ACHN (cell line): ENCODE results near the gene LFNG.
A peak's percentile ranks its signal among the peaks of the same experiment; 100 is the strongest.

Experiments
- DNase-seq: peaks from one replicate; pipeline ENCODE4 v3.0.0-alpha.2; 2015
- in situ Hi-C: cut with HindIII; loops from 2 replicates; pipeline ENCODE4 v1.10.0; 2017; ENCODE audit warnings: low sequenced_read_pairs, low pct_ligation_motif_present, low pct_unique_long_range_greater_than_20kb

The LFNG gene, protein sequence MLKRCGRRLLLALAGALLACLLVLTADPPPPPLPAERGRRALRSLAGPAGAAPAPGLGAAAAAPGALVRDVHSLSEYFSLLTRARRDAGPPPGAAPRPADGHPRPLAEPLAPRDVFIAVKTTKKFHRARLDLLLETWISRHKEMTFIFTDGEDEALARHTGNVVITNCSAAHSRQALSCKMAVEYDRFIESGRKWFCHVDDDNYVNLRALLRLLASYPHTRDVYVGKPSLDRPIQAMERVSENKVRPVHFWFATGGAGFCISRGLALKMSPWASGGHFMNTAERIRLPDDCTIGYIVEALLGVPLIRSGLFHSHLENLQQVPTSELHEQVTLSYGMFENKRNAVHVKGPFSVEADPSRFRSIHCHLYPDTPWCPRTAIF

DNA sequence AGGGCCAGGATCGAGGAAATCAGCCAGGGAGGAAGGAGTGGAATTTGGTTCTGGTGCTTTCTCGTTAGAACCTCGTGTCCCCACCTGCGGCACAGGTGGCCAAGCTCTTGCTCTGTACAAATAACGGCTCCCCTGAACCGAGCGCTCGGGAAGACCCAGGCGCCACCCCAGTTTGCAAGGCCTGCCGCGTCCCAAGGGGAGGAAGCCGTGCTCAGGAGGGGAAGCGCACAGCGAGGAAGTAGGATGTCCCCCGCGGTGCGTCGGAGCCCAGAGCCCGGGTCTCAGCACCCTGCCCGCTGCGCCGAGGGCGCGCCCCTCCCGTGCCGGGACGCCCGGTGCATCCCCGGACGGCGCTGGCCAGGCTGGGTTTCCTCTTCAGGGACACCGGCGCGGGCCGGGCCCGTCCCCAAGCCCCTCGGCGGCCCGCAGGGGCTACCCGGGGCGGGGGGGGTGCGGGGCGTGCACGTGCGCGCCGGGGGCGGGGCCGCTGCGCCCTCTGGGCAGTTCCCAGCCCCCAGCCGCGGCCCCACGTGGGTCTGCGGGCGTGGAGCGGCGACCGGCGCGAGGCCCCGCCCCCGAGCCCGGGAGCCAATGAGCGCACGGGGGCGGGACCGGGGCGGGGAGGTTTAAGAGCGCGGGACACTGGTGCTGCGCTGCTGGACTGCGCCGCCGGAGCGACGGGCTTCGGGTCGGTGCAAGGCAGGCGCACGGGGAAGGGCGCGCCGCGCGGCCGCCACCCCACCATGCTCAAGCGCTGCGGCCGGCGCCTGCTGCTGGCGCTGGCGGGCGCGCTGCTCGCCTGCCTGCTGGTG, at the start of gene LFNG:
Gene LFNG (plus strand): TSS at position 656 of the 812 bp plus-strand sequence. CDS start 88 bp downstream, at position 744.
- DNase-seq, result peak; percentile 96
- in situ Hi-C loops, result no loop called here

DNA sequence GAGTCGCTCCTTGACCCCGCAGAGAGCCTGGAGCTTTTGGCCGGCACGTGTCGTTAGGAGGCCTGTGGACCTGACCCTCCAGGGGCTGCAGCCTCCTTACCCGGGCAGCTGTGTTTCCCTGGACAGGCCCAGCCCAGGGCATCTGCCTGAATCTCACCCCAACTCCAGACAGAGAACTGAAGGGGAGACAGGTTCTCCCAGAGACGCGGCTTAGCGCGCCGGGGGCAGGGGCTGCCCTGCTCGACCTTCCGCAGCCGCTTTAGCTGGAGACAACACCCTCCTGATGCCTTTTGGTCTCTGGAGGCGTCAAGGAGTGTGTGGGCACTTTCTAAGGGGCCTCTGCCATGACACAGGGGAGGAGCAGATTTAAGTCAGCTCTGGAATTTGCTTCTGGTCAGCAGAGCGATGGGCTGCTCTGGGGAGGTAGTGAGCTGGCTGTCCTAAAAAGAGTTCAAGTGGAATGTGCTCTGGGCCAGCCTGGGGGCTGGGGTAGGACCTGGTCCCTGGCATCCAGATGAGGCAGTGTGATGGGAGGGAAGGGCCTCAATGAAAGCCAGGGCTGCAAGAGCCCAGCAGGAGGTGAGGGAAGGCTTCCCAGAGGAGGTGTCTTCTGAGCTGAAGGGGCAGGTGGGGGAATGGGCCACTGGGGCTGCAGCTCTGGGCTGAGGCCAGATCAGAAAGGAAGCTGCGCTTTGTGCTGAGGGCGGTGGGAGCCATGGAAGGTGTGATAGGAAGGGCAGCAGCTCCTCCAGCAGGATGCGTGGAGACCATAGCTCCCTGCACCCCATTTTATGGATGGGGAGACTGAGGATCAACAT, 49.2 kb upstream of the LFNG start:
- DNase-seq, result no peak
- in situ Hi-C loops, result no loop called here

DNA sequence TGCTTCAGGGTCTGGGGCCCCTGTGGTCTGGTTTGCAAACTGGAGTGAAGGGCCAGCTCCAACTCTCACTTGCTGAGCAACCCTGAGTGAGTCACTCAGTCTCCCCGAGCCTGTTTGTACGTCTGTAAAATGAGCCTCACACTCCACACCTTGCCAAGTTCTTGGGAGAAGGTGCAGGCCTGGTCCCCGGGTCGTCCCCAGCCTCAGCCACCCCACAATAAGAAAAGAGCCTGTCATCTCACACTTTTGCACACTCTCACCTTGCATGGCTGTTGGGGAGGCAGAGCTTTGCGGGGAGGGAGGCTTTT, 48.6 kb upstream of the LFNG start:
- in situ Hi-C loops, result no loop called here

DNA sequence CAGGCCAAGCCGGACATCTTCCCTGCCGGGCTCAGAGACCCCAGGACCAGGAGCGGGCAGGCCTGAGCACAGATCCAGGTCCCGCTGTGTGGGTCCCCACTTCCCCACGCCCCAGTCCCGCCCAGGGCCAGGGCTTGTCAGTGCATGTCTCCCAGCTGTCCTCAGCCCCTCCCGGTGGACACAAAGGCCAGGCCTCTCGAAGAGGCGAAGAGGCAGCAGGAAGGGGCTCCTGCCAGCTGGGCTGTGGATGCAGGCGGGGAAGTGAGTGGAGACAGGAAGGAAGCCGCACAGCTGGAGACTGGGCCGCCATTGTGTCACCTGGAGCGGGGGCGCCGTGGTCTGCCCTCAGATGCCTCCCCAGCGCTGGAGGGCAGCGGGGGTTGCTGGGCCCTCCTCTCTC, 48.2 kb upstream of the LFNG start:
- in situ Hi-C loops, result no loop called here
- DNase-seq, result no peak

More for the DNA sequence above, 48.6 kb upstream of the LFNG start:
- DNase-seq, result no peak

DNA sequence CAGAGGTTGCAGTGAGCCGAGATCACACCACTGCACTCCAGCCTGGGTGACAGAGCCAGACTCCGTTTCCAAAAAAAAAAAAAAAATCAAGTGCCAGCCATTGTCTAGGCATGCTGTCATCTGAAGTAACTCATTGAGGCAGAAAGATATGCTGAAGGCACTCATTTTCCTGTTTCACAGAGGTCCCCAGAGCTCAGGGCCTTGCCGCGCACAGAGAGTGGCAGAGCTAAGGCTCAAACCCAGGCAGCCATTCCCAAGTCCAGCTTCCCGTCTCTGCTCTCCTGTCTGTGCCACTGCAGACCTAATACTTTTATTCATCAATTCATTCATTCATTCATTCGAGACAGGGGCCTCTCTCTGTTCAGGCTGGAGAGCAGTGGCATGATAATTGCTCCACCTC, 46.8 kb upstream of the LFNG start:
- in situ Hi-C loops, result no loop called here
- no peak for DNase-seq

DNA sequence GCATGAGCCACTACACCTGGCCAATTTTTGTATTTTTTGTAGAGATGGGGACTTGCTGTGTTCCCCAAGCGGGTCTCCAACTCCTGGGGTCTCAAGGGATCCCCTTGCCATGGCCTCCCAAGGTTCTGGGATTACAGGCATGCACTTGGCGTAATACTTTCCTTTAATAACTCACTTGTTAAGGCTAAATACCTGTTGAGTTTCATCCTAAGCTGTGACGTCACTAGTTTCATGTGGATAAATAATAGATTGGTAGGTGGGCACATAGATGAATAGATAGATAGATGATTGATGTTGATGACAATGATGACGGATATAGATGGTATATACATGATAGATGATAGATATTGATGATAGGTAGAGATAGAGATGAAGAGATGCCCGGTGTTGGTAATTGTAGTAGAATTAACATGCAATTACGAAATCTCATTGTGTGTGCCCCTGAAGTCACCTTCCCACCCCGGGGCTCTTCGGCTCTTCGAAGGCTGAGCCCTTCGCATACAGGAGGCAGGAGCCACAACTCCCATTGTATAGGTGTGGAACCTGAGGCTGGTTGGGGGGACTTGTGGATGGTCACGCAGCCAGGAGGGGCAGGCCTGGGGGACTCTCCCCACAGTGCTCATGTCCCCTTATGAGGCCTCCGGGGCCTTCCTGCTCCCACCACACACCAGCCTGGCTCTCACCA, 45.9 kb upstream of the LFNG start:
- DNase-seq, result no peak
- in situ Hi-C loops, result no loop called here

DNA sequence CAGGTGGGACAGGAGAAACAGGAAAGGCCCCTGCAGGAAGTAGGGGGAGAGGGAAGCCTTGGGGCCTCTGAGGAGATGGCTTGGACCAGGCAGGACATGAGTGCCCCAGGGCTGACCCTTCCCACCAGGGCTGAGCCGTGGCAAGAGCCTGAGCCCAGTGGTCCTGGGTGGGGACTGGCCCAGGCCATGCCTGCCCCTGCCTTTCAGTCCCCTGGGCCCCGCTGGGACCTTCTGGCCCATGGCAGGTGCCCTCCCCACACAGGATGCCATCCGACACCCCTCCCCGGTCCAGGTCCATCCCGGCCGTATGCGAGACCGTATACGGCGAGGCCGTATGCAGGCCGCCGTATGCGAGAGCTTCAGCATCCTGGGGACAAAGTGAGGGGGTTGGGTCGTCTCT, 45.4 kb upstream of the LFNG start:
- DNase-seq, result no peak
- in situ Hi-C loops, result no loop called here

DNA sequence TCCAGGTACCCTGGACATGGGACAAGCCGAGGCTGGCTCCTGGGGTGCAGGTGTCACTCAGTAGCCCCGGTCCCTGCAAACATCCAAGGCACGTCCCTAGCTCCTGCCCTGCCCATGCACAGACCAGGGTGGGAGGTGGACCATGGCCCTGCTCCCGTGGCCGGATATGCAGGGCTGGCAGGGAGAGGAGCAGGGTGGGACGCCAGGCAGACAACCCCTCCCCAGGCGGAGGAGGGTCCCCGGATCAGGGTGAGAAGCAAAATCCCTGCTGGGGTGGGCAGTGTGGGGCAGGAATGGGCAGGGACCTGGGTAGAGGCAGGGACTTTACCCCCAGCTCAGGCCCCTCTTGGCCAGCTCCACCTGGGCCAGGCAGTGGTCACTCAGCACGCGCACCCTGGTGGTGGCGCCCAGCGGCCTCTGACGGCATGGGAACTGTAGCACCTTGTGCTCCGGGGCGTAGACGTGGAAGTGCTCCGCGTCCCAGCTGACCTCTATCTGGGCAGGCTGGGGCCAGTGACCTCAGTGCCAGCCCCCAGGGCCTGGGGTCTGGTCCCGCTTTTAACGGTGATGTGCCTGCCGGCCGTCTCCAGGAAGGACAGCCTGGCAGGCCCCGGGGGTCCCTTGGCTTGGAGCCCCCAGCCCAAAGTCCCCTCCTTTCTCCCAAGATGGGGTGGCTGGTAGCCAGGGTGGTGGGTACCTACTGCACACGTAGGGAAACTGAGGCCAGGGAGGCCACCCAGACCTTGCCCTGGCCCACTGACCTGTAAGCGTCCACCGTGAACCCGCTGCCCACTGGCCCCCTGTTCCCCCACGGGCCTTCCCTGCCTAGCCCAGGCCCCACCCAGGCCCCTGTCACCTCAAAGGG, 44.5 kb upstream of the LFNG start:
- in situ Hi-C loops, result no loop called here
- DNase-seq, result no peak

DNA sequence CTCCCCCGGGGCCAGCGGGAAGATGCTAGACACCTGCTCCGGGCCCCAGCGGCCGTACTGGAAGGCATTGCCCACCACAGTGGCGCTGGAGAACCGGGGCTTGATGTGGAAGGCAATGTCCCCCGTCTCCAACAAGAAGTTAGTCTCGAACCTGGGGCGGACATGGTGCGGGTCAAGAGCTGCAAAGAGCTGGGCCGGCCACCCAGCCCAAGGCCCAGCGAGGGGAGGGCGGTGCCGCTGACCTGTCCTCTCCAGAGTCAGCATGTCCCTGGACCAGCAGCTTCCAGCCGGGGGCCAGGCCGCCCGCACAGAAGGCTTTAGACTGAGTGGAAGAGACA, 43.9 kb upstream of the LFNG start:
- DNase-seq, result no peak
- in situ Hi-C loops, result no loop called here

DNA sequence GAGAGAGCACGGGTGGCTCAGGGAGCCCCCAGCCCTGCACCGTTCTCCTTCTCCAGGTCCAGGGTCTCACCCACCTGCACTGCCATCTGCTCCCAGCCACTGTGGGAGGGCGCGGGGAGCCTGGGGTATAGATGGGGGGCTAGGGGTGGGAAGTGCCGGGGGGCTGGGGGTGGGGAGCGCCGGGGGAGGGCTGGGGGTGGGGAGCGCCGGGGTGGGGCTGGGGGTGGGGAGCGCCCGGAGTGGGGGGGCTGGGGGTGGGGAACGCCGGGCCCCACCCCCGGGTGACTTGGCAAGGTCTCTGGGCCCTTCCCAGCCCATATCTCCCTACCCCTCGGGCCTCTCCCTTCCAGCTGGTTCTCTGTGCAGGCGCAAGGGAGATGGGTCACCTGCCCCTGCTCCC, 43.3 kb upstream of the LFNG start, which contains the start of gene GRIFIN:
Gene GRIFIN (minus strand): TSS at position 101 of the 400 bp plus-strand sequence. CDS start 15 bp downstream, at position 86.
- in situ Hi-C loops, result no loop called here
- no peak for DNase-seq

DNA sequence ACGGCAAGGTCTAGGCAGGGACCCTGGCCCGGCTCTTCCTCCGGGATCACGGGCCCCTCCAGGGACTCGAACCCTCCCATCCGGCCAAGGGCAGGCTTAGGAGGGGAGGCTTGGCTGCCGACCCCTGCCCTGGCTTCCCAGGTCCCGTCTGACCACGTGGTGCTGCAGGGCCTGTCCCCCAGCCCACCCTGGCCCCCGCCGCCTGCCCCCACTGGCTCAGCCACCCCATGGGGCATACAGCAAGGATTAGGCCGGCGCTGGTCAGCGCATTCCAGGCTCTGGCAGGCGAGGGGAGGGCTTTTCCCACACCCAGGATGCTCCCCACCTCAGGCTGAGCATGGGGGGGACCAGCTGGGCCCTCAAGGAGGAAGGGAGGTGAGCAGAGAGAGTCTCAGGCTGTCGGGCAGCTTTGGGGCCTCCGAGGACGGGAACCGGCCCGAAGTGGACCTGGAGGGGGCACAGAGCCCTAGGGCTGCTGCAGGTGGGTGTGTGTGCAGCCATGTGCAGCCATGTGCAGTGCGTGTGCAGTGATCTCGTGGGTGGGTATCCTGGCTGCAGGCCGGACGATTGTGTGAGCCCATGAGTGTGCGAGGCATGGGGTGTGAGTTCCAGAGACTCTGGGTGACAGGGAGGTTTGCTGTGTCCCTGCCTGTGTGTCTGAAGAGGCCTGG, 42.7 kb upstream of the LFNG start:
- DNase-seq, result no peak
- in situ Hi-C loops, result no loop called here

DNA sequence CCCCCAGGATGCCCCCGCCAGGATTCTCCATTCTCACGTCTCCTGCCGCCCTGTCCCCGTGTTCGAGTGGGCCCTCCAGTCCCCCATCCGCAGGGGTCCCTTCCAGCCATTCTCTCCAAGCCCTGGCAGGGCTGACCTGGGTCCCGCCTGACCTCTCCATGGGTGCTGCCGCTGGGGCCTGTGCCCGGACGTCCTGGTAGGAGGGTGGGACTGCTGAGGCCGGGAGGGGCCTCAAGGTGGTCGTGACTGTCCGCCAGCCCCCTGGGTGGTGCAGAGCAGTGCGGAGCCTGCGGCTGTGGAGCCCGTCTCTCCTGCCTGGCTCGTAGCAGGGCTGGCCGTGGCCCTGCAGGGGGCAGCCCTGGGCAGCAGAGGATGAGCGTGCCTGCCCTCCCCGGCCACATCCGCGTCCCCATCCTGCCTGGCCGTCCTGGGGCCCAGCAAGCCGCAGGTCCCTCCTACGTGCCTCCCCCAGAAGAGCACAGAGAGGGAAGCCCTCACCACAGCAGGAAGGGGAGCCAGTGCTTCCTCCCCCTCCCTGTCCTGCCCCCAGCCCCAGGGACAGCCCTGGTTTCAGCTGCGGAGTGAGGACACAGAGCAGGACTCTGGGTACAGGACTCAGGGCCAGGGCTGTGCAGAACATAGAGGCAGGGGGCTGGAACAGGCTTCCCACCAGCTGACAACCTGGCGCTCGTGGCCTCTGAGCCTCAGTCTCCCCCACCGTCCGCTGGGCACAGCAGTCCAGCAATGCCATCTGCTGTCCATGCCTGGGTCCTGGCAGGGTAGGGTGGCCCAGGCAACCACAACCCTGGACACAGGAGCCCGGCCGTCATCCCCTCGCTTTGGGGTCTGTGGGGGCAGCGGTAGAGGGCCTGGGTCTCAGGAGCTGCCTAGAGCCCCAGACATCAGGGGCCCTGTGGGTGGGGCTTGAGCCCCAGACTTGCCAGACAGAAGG, 41.9 kb upstream of the LFNG start:
- in situ Hi-C loops, result no loop called here
- DNase-seq, result peak; percentile 77

DNA sequence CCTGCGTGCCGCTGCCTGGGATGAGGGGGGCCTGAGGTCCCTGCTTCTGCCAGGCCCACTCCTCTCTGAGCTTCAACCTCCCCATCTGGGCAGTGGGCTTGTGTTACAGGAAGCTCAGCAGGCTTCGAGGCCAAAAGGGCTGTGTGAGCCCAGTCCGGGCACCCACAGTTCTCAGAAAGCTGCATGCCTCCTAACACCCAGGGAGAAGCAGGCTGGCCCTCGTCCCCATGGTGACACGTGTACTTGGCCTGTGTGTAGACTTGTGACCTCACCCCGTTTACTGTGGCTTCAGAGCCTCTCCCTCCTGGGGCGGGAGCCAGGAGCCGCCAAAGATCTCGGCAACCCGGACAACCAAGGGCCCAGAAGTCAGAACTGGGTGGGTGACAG, 41.2 kb upstream of the LFNG start:
- in situ Hi-C loops, result no loop called here
- DNase-seq, result no peak

DNA sequence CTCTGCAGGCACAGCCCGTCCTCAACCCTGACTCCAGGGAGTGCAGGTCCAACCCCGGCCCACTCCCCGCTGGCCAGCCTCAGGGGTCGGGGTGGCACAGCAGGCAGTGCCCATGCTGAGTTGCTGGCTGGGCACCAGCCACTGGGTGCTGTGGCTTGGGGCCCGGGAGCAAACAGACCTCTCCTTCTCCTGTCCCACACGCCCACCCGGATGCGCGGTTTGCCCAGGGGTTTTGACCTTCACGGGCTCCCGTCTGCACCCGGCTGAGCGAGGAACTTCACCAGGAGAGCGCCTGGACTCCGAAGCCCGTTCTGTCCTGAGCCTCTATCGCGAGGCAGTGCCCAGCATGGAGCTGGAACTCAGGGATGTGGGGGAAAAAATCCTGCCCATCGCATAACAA, 40.8 kb upstream of the LFNG start:
- in situ Hi-C loops, result no loop called here
- no peak for DNase-seq

DNA sequence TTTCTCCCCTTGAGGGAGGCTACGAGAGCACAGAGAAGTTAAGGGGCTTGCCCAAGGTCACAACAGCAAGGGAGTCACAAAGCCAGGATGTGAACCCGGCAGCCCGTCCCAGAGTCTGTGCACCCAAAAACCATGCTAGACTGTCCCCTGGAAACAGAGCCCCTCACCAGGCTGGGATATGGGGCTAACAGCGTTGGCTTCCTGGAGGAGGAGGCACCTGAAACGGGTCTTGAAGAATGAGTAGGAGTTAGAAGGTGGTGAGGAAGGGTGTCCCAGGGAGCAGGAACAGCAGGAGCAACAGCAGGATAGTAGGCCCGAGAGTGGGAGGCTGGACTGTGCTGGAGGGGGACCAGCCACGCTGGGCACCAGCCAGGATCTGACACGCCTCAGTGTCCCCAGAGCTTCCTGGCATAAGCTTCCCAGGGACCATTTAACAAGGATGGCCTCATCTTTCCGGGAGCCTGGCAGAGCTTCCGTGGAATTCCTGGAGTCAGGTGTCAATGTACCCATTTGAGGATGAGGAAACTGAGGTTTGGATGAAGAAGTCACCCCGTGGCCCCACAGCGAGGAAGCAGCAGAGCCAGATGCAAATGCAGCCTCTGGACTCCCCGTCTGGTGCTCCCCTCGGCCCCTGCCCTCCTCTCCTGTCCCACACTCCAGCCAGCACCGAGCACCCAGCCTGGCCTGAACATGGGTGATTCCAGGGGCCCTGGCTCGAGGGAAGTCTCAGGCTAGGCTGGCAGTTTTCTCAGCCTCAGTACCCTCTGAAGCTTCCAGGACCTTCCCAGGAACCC, 40.1 kb upstream of the LFNG start:
- DNase-seq, result no peak
- in situ Hi-C loops, result no loop called here

DNA sequence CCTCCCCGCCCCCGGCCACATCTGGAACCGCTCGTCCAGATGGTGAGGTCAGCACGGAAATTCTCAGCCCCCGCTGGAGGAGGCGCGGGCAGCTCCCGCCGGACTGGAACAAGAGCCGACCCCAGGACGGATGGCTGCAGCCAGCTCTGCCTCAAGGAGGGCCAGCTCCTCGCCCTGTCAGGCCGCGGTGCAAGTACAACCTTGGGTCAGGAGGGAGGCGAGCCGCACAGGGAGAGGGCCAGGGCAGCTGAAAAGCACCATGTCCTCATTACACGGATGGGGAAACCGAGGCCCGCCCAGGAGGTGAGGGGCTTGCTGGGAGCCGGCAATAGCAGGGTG, 39.5 kb upstream of the LFNG start:
- in situ Hi-C loops, result no loop called here
- no peak for DNase-seq
